HL-60 (cell line): Measurements from ENCODE around the gene IFI27.

Experiments used
- DNase-seq, 2 experiments: peaks; one replicate each; pipeline ENCODE4 v3.0.0-alpha.2; 2010 to 2020; ENCODE audit warnings: low read depth in 1 of 2, low spot score in 1 of 2
- H3K27ac ChIP-seq: fragments of 250-450 bp; sonication (Bioruptor Pico); replicated peaks from 2 replicates; pipeline ENCODE4 v1.5.1; 2020; ENCODE audit warnings: mild to moderate bottlenecking, moderate library complexity
- H3K27me3 ChIP-seq: fragments of 250-450 bp; sonication (Bioruptor Pico); 2 replicates; pipeline ENCODE4 v1.5.1; 2021; ENCODE audit warnings: mild to moderate bottlenecking, moderate library complexity; ENCODE audit not compliant: insufficient read depth, poor library complexity, severe bottlenecking
- H3K4me3 ChIP-seq: replicated peaks from 2 replicates; pipeline ENCODE4 v1.5.1; 2011; ENCODE audit warnings: mild to moderate bottlenecking, control low read depth, low read length; ENCODE audit not compliant: insufficient read depth
- GABPA ChIP-seq: IDR thresholded peaks from 2 replicates; pipeline ENCODE4 v1.6.1; 2012; ENCODE audit warnings: low read depth
- POLR2AphosphoS5 ChIP-seq: IDR thresholded peaks from 2 replicates; pipeline ENCODE4 v1.6.1; 2012; ENCODE audit warnings: low read depth
- REST ChIP-seq: IDR thresholded peaks from 2 replicates; pipeline ENCODE4 v1.6.1; 2012; ENCODE audit warnings: low read depth; ENCODE audit not compliant: insufficient replicate concordance
- SPI1 ChIP-seq: IDR thresholded peaks from 2 replicates; pipeline ENCODE4 v1.6.1; 2012; ENCODE audit warnings: low read depth, mild to moderate bottlenecking, borderline replicate concordance
- TF ChIP-seq, protein P1 (sequence below): IDR thresholded peaks from one replicate; pipeline ENCODE4 v1.5.1; 2011; ENCODE audit warnings: low read length, control low read depth, inconsistent platforms; ENCODE audit not compliant: insufficient read depth

Gene IFI27

DNA sequence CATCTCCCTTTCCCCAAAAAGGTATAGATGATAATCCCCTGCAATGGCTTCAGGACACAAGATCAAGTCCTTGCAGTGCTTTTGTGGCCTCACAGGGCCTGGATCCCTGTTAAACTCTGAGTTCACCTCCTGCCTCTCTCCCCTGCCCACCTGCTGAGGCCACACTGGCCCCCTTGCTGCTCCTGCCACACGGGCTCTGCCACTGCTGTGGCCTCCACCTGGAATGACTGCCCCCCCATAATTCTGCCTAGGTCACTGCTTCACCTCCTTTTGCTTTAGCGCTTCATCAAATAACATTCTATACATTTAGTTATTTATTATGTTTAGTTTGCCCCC, 653 bp upstream of the IFI27 start:
- H3K27ac ChIP-seq = no peak overlapping the region
- no peak for DNase-seq
- TF ChIP-seq GABPA (no peak), SPI1 (no peak), REST (no peak), POLR2AphosphoS5 (no peak)
- no peaks in the 10 kb centered on the region for H3K27me3 ChIP-seq
- H3K4me3 ChIP-seq = no peak overlapping the region

DNA sequence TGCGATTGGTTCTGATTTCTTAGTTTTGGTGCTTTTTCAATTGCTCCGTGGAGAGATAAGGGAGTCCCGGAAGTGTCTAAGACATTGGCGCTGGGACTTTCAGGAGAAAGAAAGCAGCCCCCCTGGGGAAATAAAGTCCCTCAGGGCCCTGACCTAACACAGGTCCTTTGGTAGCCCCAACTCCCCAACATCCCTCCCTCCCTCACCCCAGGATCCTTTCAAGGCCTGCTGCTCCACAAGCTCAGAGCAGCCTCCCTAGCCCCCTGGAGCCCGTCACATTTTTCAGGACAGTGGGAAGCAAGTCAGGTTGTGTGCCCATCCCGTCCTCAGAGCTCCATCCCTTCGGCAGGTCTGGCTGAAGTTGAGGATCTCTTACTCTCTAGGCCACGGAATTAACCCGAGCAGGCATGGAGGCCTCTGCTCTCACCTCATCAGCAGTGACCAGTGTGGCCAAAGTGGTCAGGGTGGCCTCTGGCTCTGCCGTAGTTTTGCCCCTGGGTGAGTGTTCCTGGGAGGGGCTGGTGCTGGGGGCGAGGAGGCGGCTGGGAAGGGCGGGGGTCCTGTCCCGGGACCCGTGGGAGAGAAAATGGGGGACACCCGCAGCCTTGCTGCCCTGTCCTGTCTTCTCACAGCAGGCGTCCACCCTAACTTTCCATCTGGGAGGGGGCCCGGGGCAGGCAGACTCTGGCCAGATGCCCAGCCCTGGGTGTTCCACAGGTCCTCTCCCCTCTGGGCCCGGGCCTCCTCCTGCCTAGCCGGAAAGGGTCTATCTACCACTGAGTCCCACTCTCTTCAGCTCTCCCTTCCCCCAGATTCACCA, 950 bp downstream of the IFI27 start:
- Histone ChIP-seq H3K4me3 (no peak overlapping the region), H3K27ac (no peak overlapping the region), H3K27me3 (no peaks in the 10 kb centered on the region)
- DNase-seq = no peak
- no peak for TF ChIP-seq POLR2AphosphoS5
- TF ChIP-seq SPI1 = no peak
- TF ChIP-seq, protein P1, sequence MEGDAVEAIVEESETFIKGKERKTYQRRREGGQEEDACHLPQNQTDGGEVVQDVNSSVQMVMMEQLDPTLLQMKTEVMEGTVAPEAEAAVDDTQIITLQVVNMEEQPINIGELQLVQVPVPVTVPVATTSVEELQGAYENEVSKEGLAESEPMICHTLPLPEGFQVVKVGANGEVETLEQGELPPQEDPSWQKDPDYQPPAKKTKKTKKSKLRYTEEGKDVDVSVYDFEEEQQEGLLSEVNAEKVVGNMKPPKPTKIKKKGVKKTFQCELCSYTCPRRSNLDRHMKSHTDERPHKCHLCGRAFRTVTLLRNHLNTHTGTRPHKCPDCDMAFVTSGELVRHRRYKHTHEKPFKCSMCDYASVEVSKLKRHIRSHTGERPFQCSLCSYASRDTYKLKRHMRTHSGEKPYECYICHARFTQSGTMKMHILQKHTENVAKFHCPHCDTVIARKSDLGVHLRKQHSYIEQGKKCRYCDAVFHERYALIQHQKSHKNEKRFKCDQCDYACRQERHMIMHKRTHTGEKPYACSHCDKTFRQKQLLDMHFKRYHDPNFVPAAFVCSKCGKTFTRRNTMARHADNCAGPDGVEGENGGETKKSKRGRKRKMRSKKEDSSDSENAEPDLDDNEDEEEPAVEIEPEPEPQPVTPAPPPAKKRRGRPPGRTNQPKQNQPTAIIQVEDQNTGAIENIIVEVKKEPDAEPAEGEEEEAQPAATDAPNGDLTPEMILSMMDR = no peak
- no peak for TF ChIP-seq REST
- TF ChIP-seq GABPA = no peak

GRCh38 chr14:94112513-94113063, 2.1 kb downstream of the IFI27 start:
- DNase-seq = no peak

More at GRCh38 chr14:94112513-94113063, 2.1 kb downstream of the IFI27 start:
- Histone ChIP-seq H3K27ac (no peak overlapping the region), H3K27me3 (no peaks in the 10 kb centered on the region), H3K4me3 (no peak overlapping the region)
- TF ChIP-seq, protein P1 = no peak
- TF ChIP-seq GABPA (no peak), POLR2AphosphoS5 (no peak), SPI1 (no peak), REST (no peak)
